ENCODE data around the gene ICAM4. TPM values are rescaled to one million over a fixed set of nuclear protein-coding genes. Genes with fewer than 3 reads are reported as not detected.
A peak's percentile ranks its signal among the peaks of the same experiment; 100 is the strongest.

The ICAM4 gene
- total and polyA plus RNA-seq, 9 of the 15 experiments (the other 6 are each of a cell fraction or from before 2014, with no cell fraction given): 14.1 to 86.1 (median 29.6) TPM

- TF ChIP-seq EHMT2 (IDR thresholded peaks at IDR 0.05): peak; percentile 17; the same call in 1 of the 2 replicates
- peak; percentile 55; the same call in 1 of the 2 replicates for TF ChIP-seq HDAC8 (tag; IDR thresholded peaks at IDR 0.05)
- peak; percentile 46; the same call in 1 of the 2 replicates for TF ChIP-seq ATF4 (CRISPR knock-in tag; IDR thresholded peaks at IDR 0.05)
- peak; percentile 92; the same call in 1 of the 2 replicates for TF ChIP-seq RBM14 (IDR thresholded peaks at IDR 0.05; ENCODE audit: borderline replicate concordance, insufficient read depth, low read depth, low read length)
- TF ChIP-seq ATF2 (CRISPR knock-in tag; IDR thresholded peaks at IDR 0.05): no peak
- peak; percentile 98 for TF ChIP-seq POLR2A (conservative IDR thresholded peaks at IDR 0.05)
- peak; percentile 83 for TF ChIP-seq BHLHE40 (IDR thresholded peaks at IDR 0.05; ENCODE audit: low read length)
- TF ChIP-seq, protein P1, sequence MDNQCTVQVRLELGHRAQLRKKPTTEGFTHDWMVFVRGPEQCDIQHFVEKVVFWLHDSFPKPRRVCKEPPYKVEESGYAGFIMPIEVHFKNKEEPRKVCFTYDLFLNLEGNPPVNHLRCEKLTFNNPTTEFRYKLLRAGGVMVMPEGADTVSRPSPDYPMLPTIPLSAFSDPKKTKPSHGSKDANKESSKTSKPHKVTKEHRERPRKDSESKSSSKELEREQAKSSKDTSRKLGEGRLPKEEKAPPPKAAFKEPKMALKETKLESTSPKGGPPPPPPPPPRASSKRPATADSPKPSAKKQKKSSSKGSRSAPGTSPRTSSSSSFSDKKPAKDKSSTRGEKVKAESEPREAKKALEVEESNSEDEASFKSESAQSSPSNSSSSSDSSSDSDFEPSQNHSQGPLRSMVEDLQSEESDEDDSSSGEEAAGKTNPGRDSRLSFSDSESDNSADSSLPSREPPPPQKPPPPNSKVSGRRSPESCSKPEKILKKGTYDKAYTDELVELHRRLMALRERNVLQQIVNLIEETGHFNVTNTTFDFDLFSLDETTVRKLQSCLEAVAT (IDR thresholded peaks at IDR 0.05): peak in 1 of 2 experiments; percentile 35; a peak in 1 of 4 replicates
- TF ChIP-seq CHAMP1 (IDR thresholded peaks at IDR 0.05): no peak
- peak; percentile 69 for TF ChIP-seq L3MBTL2 (IDR thresholded peaks at IDR 0.05)
- peak; percentile 36; the same call in 1 of the 2 replicates for TF ChIP-seq GATA2 (CRISPR knock-in tag; IDR thresholded peaks at IDR 0.05)
- peak in 1 of 2 experiments; percentile 68; a peak in 2 of 4 replicates for TF ChIP-seq TRIM24 (IDR thresholded peaks at IDR 0.05)
- peak in 1 of 2 experiments; percentile 64 for TF ChIP-seq AFF1 (IDR thresholded peaks at IDR 0.05; ENCODE audit: low read depth in 1 of 2, partially characterized antibody in 2 of 2)
- 0 out of 2 replicates have a peak, but pooled peaks have one; percentile 25 for TF ChIP-seq KLF6 (CRISPR knock-in tag; IDR thresholded peaks at IDR 0.05; ENCODE audit: borderline replicate concordance)
- no peak; the same call in 1 of the 2 replicates for TF ChIP-seq ZNF766 (CRISPR knock-in tag; conservative IDR thresholded peaks at IDR 0.05)
- peak; percentile 90; the same call in 1 of the 2 replicates for TF ChIP-seq GTF2E2 (tag; IDR thresholded peaks at IDR 0.05)
These were observed 46.4 kb downstream of the ICAM4 start, which contains the start of gene RAVER1 (continued) for GRCh38 chr19:10332965-10333757.
